Body of pancreas (tissue), 4 donors: Measurements from ENCODE around the gene SARM1.

Source experiments
- POLR2A ChIP-seq, 3 donors: fragments of 450-650 bp; IDR thresholded peaks; one replicate each; pipeline ENCODE4 v1.6.1; 2016; ENCODE audit warnings: antibody characterized with exemption in 3 of 3, mild to moderate bottlenecking in 2 of 3
- TF ChIP-seq, protein P1 (sequence below), 7 experiments: fragments of 450-650 bp in 4 of 7; fragments of 200-600 bp in 3 of 7; sonication (generic) in 3 of 7; IDR thresholded peaks; one replicate each; pipeline ENCODE4 v1.5.1; 2016 to 2019; ENCODE audit warnings: antibody characterized with exemption in 7 of 7

GRCh38 chr17:28405632-28406472, 34.4 kb downstream of the SARM1 start, which contains the start of gene SLC46A1:
- TF ChIP-seq, protein P1, sequence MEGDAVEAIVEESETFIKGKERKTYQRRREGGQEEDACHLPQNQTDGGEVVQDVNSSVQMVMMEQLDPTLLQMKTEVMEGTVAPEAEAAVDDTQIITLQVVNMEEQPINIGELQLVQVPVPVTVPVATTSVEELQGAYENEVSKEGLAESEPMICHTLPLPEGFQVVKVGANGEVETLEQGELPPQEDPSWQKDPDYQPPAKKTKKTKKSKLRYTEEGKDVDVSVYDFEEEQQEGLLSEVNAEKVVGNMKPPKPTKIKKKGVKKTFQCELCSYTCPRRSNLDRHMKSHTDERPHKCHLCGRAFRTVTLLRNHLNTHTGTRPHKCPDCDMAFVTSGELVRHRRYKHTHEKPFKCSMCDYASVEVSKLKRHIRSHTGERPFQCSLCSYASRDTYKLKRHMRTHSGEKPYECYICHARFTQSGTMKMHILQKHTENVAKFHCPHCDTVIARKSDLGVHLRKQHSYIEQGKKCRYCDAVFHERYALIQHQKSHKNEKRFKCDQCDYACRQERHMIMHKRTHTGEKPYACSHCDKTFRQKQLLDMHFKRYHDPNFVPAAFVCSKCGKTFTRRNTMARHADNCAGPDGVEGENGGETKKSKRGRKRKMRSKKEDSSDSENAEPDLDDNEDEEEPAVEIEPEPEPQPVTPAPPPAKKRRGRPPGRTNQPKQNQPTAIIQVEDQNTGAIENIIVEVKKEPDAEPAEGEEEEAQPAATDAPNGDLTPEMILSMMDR (IDR thresholded peaks at IDR 0.05), result no peak
- TF ChIP-seq POLR2A (IDR thresholded peaks at IDR 0.05), result peak in 1 of 3 donors; percentile 37
